ENCODE measurements around the gene SEPTIN5. TPM values are rescaled to one million over a fixed set of nuclear protein-coding genes. Genes with fewer than 3 reads are reported as not detected.

The SEPTIN5 gene
- total and polyA plus RNA-seq, 9 of the 15 experiments (the other 6 are each of a cell fraction or from before 2014, with no cell fraction given) = 0.03 to 195 (median 119) TPM

DNA sequence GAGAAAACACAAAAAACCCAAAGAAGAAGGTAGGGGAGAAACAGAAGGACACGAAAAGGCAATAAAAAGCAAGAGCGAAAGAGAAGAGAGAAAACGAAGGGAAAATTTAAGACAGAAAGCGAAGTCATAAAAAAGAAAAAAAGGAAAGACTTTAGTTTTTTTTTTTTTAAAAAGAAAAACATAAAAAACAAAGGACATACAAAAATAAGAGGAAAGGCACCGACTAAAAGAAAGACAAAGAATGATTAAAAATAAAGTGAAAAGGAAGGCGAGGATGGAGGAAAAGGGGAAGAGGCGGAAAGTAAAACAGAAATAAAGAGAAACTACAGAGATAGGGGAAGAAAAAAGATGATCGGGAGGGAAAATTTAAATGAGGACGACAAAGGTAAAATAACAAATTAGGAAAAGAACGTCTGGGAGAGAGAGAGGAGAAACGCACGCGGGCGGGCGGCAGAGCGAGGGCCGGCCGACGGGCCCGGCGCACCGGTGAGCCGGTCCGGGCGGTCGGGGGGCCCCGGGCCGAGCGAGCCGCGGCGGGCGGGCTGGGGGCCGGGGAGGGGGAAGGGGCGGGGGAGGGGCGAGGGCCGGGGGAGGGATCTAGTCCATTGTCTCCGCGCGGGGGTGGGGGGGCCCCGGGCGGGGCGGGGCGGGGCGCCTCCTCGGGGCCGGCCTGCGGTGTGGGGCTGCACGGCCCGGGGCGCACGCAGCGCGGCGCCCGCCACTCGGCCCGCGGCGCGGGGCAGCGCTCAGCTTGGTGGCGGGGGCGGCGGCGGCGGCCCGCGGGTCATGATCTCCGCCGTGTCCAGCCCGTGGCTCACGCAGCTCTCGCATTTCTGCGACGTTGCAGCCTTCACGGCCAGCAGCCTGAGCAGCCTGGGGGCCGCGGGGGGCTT is 46.0 kb downstream of the SEPTIN5 start, which contains the start of gene TBX1 (continued):
- TF ChIP-seq, protein P1, sequence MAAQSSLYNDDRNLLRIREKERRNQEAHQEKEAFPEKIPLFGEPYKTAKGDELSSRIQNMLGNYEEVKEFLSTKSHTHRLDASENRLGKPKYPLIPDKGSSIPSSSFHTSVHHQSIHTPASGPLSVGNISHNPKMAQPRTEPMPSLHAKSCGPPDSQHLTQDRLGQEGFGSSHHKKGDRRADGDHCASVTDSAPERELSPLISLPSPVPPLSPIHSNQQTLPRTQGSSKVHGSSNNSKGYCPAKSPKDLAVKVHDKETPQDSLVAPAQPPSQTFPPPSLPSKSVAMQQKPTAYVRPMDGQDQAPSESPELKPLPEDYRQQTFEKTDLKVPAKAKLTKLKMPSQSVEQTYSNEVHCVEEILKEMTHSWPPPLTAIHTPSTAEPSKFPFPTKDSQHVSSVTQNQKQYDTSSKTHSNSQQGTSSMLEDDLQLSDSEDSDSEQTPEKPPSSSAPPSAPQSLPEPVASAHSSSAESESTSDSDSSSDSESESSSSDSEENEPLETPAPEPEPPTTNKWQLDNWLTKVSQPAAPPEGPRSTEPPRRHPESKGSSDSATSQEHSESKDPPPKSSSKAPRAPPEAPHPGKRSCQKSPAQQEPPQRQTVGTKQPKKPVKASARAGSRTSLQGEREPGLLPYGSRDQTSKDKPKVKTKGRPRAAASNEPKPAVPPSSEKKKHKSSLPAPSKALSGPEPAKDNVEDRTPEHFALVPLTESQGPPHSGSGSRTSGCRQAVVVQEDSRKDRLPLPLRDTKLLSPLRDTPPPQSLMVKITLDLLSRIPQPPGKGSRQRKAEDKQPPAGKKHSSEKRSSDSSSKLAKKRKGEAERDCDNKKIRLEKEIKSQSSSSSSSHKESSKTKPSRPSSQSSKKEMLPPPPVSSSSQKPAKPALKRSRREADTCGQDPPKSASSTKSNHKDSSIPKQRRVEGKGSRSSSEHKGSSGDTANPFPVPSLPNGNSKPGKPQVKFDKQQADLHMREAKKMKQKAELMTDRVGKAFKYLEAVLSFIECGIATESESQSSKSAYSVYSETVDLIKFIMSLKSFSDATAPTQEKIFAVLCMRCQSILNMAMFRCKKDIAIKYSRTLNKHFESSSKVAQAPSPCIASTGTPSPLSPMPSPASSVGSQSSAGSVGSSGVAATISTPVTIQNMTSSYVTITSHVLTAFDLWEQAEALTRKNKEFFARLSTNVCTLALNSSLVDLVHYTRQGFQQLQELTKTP (IDR thresholded peaks at IDR 0.05; ENCODE audit: low read depth in 1 of 2, partially characterized antibody in 2 of 2) = peak in 1 of 2 experiments; percentile 75
- TF ChIP-seq ERF (CRISPR knock-in tag; IDR thresholded peaks at IDR 0.05) (no peak; the same call in 1 of the 2 replicates), NBN (IDR thresholded peaks at IDR 0.05; ENCODE audit: low read depth) (peak; percentile 98), RB1 (IDR thresholded peaks at IDR 0.05; ENCODE audit: low read depth) (peak; percentile 95), EZH2 (IDR thresholded peaks at IDR 0.05; ENCODE audit: borderline replicate concordance, low read depth, low read length) (peak; percentile 91; the same call in 1 of the 2 replicates), ZNF253 (CRISPR knock-in tag; conservative IDR thresholded peaks at IDR 0.05) (no peak), NR2F6 (CRISPR knock-in tag; IDR thresholded peaks at IDR 0.05) (no peak), EGR1 (conservative IDR thresholded peaks at IDR 0.05) (no peak; the same call in 1 of the 2 replicates), HDAC6 (IDR thresholded peaks at IDR 0.05; ENCODE audit: low read depth, low read length) (peak; percentile 85; the same call in 1 of the 2 replicates)
- TF ChIP-seq, protein P2, sequence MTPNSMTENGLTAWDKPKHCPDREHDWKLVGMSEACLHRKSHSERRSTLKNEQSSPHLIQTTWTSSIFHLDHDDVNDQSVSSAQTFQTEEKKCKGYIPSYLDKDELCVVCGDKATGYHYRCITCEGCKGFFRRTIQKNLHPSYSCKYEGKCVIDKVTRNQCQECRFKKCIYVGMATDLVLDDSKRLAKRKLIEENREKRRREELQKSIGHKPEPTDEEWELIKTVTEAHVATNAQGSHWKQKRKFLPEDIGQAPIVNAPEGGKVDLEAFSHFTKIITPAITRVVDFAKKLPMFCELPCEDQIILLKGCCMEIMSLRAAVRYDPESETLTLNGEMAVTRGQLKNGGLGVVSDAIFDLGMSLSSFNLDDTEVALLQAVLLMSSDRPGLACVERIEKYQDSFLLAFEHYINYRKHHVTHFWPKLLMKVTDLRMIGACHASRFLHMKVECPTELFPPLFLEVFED (CRISPR knock-in tag; conservative IDR thresholded peaks at IDR 0.05) = peak; percentile 60
- TF ChIP-seq, protein P3, sequence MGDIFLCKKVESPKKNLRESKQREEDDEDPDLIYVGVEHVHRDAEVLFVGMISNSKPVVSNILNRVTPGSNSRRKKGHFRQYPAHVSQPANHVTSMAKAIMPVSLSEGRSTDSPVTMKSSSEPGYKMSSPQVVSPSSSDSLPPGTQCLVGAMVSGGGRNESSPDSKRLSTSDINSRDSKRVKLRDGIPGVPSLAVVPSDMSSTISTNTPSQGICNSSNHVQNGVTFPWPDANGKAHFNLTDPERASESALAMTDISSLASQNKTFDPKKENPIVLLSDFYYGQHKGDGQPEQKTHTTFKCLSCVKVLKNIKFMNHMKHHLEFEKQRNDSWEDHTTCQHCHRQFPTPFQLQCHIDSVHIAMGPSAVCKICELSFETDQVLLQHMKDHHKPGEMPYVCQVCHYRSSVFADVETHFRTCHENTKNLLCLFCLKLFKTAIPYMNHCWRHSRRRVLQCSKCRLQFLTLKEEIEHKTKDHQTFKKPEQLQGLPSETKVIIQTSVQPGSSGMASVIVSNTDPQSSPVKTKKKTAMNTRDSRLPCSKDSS (IDR thresholded peaks at IDR 0.05; ENCODE audit: low read depth, partially characterized antibody) = peak; percentile 79
- TF ChIP-seq, protein P4, sequence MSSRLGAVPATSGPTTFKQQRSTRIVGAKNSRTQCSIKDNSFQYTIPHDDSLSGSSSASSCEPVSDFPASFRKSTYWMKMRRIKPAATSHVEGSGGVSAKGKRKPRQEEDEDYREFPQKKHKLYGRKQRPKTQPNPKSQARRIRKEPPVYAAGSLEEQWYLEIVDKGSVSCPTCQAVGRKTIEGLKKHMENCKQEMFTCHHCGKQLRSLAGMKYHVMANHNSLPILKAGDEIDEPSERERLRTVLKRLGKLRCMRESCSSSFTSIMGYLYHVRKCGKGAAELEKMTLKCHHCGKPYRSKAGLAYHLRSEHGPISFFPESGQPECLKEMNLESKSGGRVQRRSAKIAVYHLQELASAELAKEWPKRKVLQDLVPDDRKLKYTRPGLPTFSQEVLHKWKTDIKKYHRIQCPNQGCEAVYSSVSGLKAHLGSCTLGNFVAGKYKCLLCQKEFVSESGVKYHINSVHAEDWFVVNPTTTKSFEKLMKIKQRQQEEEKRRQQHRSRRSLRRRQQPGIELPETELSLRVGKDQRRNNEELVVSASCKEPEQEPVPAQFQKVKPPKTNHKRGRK (tag; IDR thresholded peaks at IDR 0.05) = peak; percentile 100
- TF ChIP-seq, protein P5, sequence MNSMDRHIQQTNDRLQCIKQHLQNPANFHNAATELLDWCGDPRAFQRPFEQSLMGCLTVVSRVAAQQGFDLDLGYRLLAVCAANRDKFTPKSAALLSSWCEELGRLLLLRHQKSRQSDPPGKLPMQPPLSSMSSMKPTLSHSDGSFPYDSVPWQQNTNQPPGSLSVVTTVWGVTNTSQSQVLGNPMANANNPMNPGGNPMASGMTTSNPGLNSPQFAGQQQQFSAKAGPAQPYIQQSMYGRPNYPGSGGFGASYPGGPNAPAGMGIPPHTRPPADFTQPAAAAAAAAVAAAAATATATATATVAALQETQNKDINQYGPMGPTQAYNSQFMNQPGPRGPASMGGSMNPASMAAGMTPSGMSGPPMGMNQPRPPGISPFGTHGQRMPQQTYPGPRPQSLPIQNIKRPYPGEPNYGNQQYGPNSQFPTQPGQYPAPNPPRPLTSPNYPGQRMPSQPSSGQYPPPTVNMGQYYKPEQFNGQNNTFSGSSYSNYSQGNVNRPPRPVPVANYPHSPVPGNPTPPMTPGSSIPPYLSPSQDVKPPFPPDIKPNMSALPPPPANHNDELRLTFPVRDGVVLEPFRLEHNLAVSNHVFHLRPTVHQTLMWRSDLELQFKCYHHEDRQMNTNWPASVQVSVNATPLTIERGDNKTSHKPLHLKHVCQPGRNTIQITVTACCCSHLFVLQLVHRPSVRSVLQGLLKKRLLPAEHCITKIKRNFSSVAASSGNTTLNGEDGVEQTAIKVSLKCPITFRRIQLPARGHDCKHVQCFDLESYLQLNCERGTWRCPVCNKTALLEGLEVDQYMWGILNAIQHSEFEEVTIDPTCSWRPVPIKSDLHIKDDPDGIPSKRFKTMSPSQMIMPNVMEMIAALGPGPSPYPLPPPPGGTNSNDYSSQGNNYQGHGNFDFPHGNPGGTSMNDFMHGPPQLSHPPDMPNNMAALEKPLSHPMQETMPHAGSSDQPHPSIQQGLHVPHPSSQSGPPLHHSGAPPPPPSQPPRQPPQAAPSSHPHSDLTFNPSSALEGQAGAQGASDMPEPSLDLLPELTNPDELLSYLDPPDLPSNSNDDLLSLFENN (IDR thresholded peaks at IDR 0.05; ENCODE audit: low read depth in 2 of 2, low read length in 2 of 2) = 0 out of 4 replicates have a peak, but pooled peaks of 1 of the 2 experiments have one; percentile 38
